HL-60 (cell line): Measurements from ENCODE around the gene THAP3.

Source experiments
- CTCF ChIP-seq: IDR thresholded peaks from one replicate; pipeline ENCODE4 v1.5.1; 2011; ENCODE audit warnings: low read length, control low read depth, inconsistent platforms; ENCODE audit not compliant: insufficient read depth
- GABPA ChIP-seq: IDR thresholded peaks from 2 replicates; pipeline ENCODE4 v1.6.1; 2012; ENCODE audit warnings: low read depth
- POLR2AphosphoS5 ChIP-seq: IDR thresholded peaks from 2 replicates; pipeline ENCODE4 v1.6.1; 2012; ENCODE audit warnings: low read depth
- REST ChIP-seq: IDR thresholded peaks from 2 replicates; pipeline ENCODE4 v1.6.1; 2012; ENCODE audit warnings: low read depth; ENCODE audit not compliant: insufficient replicate concordance
- SPI1 ChIP-seq: IDR thresholded peaks from 2 replicates; pipeline ENCODE4 v1.6.1; 2012; ENCODE audit warnings: low read depth, mild to moderate bottlenecking, borderline replicate concordance

- no peak for TF ChIP-seq CTCF
- TF ChIP-seq POLR2AphosphoS5, result no peak
- TF ChIP-seq REST, result no peak
- no peak for TF ChIP-seq GABPA
- no peak for TF ChIP-seq SPI1
Observed at GRCh38 chr1:6638226-6638625, 13.6 kb downstream of the THAP3 start.
